Liver (tissue), 9 donors: ENCODE results near the gene SLC35A2. TPM values are rescaled to one million over a fixed set of nuclear protein-coding genes. Genes with fewer than 3 reads are reported as not detected.

Experiments used
- DNase-seq: peaks from one replicate; pipeline ENCODE4 v3.0.0-alpha.2; 2017; ENCODE audit warnings: low spot score
- H3K27ac ChIP-seq, 2 donors: one replicate each; pipeline ENCODE4 v1.7.0; 2013; ENCODE audit warnings: inconsistent platforms in 2 of 2, low read length in 2 of 2, control low read depth in 1 of 2, low read depth in 1 of 2, mild to moderate bottlenecking in 1 of 2
- H3K27me3 ChIP-seq, 4 donors: one replicate each; pipeline versions ENCODE4 v1.6.1 to v1.7.0; 2013; ENCODE audit warnings: low read length in 3 of 4, inconsistent platforms in 1 of 4, mild to moderate bottlenecking in 1 of 4, moderate library complexity in 1 of 4; ENCODE audit not compliant: control insufficient read depth in 4 of 4, insufficient read depth in 4 of 4
- H3K36me3 ChIP-seq, 4 donors: one replicate each; pipeline versions ENCODE4 v1.6.1 to v1.7.0; 2013; ENCODE audit warnings: low read length in 3 of 4, mild to moderate bottlenecking in 3 of 4, low read depth in 1 of 4, moderate library complexity in 1 of 4; ENCODE audit not compliant: control insufficient read depth in 4 of 4, insufficient read depth in 3 of 4
- H3K4me1 ChIP-seq, 4 donors: one replicate each; pipeline versions ENCODE4 v1.6.1 to v1.7.0; 2013; ENCODE audit warnings: low read length in 3 of 4, mild to moderate bottlenecking in 3 of 4, moderate library complexity in 1 of 4; ENCODE audit not compliant: control insufficient read depth in 4 of 4, insufficient read depth in 4 of 4
- H3K4me3 ChIP-seq, 3 donors: one replicate each; pipeline versions ENCODE4 v1.6.1 to v1.7.0; 2013; ENCODE audit warnings: low read length in 3 of 3, control low read depth in 1 of 3, low read depth in 1 of 3, mild to moderate bottlenecking in 1 of 3
- H3K9ac ChIP-seq, 2 donors: one replicate each; pipeline ENCODE4 v1.7.0; 2013; ENCODE audit warnings: low read length in 2 of 2, mild to moderate bottlenecking in 2 of 2, moderate library complexity in 2 of 2, control low read depth in 1 of 2, low read depth in 1 of 2
- H3K9me3 ChIP-seq, 4 donors: one replicate each; pipeline versions ENCODE4 v1.6.1 to v1.7.0; 2013; ENCODE audit warnings: low read length in 3 of 4; ENCODE audit not compliant: control insufficient read depth in 4 of 4
- EGR1 ChIP-seq, 2 donors: IDR thresholded peaks; 2 replicates each; pipeline ENCODE4 v1.6.1; 2016 to 2018; ENCODE audit warnings: antibody characterized with exemption in 2 of 2, low read depth in 2 of 2
- FOXA2 ChIP-seq: IDR thresholded peaks from 2 replicates; pipeline ENCODE4 v1.6.1; 2016; ENCODE audit warnings: antibody characterized with exemption
- GABPA ChIP-seq, 2 donors: IDR thresholded peaks in 1 of 2; conservative IDR thresholded peaks in 1 of 2; 2 replicates each; pipeline ENCODE4 v1.6.1; 2016; ENCODE audit warnings: antibody characterized with exemption in 2 of 2, mild to moderate bottlenecking in 1 of 2, moderate library complexity in 1 of 2
- HNF4A ChIP-seq, 2 donors: conservative IDR thresholded peaks; 2 replicates each; pipeline ENCODE4 v1.6.1; 2016; ENCODE audit warnings: antibody characterized with exemption in 2 of 2, mild to moderate bottlenecking in 2 of 2
- JUND ChIP-seq, 2 donors: IDR thresholded peaks; 2 replicates each; pipeline ENCODE4 v1.6.1; 2016; ENCODE audit warnings: antibody characterized with exemption in 2 of 2
- NR2F2 ChIP-seq: IDR thresholded peaks from 2 replicates; pipeline ENCODE4 v1.6.1; 2016; ENCODE audit warnings: antibody characterized with exemption
- RAD21 ChIP-seq, 2 donors: IDR thresholded peaks; 2 replicates each; pipeline ENCODE4 v1.6.1; 2016; ENCODE audit warnings: antibody characterized with exemption in 2 of 2, mild to moderate bottlenecking in 2 of 2
- SP1 ChIP-seq: IDR thresholded peaks from 2 replicates; pipeline ENCODE4 v1.6.1; 2018; ENCODE audit warnings: antibody characterized with exemption, mild to moderate bottlenecking
- TAF1 ChIP-seq: conservative IDR thresholded peaks from 2 replicates; pipeline ENCODE4 v1.6.1; 2016; ENCODE audit warnings: antibody characterized with exemption, mild to moderate bottlenecking
- YY1 ChIP-seq: IDR thresholded peaks from 2 replicates; pipeline ENCODE4 v1.6.1; 2016; ENCODE audit warnings: antibody characterized with exemption, mild to moderate bottlenecking
- WGBS: extraction: QIAGEN DNeasy Blood & Tissue Kit; methylation state at CpG from one replicate; pipeline ENCODE4 v1.1.7; 2013; 5-methylcytosine and 5-hydroxymethylcytosine counted together
- polyA plus RNA-seq, 2 donors: library from polyadenylated mRNA; stranded (reverse) in 1 of 2; unstranded in 1 of 2; fragments of 200-250 nt in 1 of 2; fragments of >200 nt in 1 of 2; fragmentation: Nextera tagmentation in 1 of 2; extraction: Ambion mirVana in 1 of 2; gene quantifications; one replicate each; pipeline versions ENCODE4 v1.2.1 to v1.2.3, GENCODE V29; 2013 to 2015
- total RNA-seq, 2 donors: library from RNA; depleted of rRNA; stranded (reverse); fragments of >200 nt; gene quantifications; one replicate each; pipeline ENCODE4 v1.2.3, GENCODE V29; 2014
- TF ChIP-seq, protein P1 (sequence below): IDR thresholded peaks from 2 replicates; pipeline ENCODE4 v1.6.1; 2016; ENCODE audit warnings: antibody characterized with exemption
- TF ChIP-seq, protein P2 (sequence below): fragments of 150-350 bp; IDR thresholded peaks from 2 replicates; pipeline ENCODE4 v1.5.1; 2017; ENCODE audit warnings: improper control_type of control experiment, low read depth, low read length; ENCODE audit not compliant: missing input control
- TF ChIP-seq, protein P3 (sequence below): IDR thresholded peaks from 2 replicates; pipeline ENCODE4 v1.6.1; 2016; ENCODE audit warnings: antibody characterized with exemption
- TF ChIP-seq, protein P4 (sequence below): IDR thresholded peaks from 2 replicates; pipeline ENCODE4 v1.6.1; 2016; ENCODE audit warnings: antibody characterized with exemption, mild to moderate bottlenecking
- donor health status: healthy.
- donor health status: healthy.
- donor health status: healthy.
- donor health status: healthy.
- donor health status: healthy.

SLC35A2 gene
- total and polyA plus RNA-seq, 4 donors = 10.0 to 26.9 (median 14.4) TPM

DNA sequence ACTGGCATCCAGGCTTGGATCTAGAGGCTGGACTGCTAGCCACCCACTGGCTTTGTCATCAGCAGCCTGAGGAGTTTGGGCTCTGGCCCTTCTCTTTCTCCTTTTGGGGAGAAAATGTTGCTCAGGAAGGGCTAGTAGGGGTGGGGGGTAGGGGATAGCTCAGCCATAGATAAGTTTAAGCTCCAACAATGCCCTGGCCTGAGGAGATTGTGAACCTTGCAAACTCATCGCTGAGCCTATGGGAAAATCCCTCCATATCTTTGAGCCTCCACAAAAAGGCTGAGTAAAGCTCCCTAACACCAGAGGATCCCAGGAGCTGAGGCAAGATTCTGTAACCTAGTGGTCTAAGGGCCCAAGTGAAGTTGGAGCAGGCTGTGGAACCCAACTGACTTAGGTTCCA, 37.1 kb upstream of the SLC35A2 start:
- Histone ChIP-seq H3K36me3 (no peaks in the 10 kb centered on the region), H3K9me3 (no peaks in the 10 kb centered on the region), H3K27ac (no peak overlapping the region), H3K9ac (no peak overlapping the region), H3K27me3 (no peaks in the 10 kb centered on the region), H3K4me1 (peaks cover 0 to 15% (median 8%) of the 10 kb centered on the region in 4 donors), H3K4me3 (no peak overlapping the region)
- no peak for DNase-seq
- TF ChIP-seq JUND (IDR thresholded peaks at IDR 0.05) = no peak
- no peak for TF ChIP-seq TAF1
- TF ChIP-seq EGR1 (IDR thresholded peaks at IDR 0.05; ENCODE audit: low read depth in 2 of 2) = no peak
- no peak for TF ChIP-seq HNF4A (conservative IDR thresholded peaks at IDR 0.05)
- TF ChIP-seq NR2F2 = no peak
- no peak for TF ChIP-seq YY1
- TF ChIP-seq, protein P1, sequence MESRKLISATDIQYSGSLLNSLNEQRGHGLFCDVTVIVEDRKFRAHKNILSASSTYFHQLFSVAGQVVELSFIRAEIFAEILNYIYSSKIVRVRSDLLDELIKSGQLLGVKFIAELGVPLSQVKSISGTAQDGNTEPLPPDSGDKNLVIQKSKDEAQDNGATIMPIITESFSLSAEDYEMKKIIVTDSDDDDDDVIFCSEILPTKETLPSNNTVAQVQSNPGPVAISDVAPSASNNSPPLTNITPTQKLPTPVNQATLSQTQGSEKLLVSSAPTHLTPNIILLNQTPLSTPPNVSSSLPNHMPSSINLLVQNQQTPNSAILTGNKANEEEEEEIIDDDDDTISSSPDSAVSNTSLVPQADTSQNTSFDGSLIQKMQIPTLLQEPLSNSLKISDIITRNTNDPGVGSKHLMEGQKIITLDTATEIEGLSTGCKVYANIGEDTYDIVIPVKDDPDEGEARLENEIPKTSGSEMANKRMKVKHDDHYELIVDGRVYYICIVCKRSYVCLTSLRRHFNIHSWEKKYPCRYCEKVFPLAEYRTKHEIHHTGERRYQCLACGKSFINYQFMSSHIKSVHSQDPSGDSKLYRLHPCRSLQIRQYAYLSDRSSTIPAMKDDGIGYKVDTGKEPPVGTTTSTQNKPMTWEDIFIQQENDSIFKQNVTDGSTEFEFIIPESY = no peak
- TF ChIP-seq FOXA2 = no peak
- TF ChIP-seq SP1 = no peak
- 94% methylated on average over 1 of the region's 1 CpG for WGBS

DNA sequence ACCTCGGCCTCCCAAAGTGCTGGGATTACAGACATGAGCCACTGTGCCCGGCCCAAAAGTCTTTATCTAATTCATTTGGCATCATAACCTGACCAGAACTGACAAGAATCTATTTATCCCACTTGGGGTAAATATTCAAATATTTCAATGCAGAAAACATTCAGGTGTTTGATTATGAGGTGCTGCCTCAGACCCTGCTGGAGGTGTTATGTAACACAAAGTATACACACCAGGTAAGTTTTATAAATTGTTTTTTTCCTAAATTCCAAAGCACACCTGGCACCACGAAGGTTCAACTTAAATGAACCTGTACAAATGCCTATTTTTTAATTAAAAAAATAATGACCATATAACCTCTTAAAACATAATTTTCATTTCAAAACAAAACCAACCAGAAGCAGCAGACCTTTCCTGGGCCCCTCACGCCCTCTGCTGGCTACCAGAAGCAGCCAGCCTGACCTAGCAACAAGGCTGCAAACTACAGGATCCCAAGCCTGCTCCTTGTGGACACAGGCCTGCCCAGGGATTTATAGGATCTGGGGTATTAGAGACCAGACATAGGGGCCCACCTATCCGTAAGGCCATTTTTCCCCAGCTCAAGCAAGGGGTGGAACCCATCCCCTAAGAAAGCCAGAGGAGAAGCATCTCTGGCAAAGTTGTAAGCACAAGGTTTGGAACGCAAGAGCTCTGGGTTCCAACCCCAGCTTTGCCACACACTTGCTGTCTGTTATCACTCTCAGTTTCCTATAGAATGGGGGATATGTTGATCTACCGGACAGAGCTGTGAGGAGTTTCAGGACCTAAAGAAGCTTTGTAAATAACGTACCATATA, 34.3 kb upstream of the SLC35A2 start:
- Histone ChIP-seq H3K27me3 (no peaks in the 10 kb centered on the region), H3K36me3 (no peaks in the 10 kb centered on the region), H3K4me1 (peaks cover 5 to 22% (median 10%) of the 10 kb centered on the region in 4 donors), H3K9ac (no peak overlapping the region), H3K4me3 (no peak overlapping the region), H3K9me3 (no peaks in the 10 kb centered on the region), H3K27ac (no peak overlapping the region)
- TF ChIP-seq EGR1 (IDR thresholded peaks at IDR 0.05; ENCODE audit: low read depth in 2 of 2) (no peak), RAD21 (IDR thresholded peaks at IDR 0.05) (peak; percentile 73 to 83)
- TF ChIP-seq, protein P2, sequence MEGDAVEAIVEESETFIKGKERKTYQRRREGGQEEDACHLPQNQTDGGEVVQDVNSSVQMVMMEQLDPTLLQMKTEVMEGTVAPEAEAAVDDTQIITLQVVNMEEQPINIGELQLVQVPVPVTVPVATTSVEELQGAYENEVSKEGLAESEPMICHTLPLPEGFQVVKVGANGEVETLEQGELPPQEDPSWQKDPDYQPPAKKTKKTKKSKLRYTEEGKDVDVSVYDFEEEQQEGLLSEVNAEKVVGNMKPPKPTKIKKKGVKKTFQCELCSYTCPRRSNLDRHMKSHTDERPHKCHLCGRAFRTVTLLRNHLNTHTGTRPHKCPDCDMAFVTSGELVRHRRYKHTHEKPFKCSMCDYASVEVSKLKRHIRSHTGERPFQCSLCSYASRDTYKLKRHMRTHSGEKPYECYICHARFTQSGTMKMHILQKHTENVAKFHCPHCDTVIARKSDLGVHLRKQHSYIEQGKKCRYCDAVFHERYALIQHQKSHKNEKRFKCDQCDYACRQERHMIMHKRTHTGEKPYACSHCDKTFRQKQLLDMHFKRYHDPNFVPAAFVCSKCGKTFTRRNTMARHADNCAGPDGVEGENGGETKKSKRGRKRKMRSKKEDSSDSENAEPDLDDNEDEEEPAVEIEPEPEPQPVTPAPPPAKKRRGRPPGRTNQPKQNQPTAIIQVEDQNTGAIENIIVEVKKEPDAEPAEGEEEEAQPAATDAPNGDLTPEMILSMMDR = peak; percentile 70
- WGBS = 56% methylated on average over 8 of the region's 8 CpGs
- DNase-seq = peak; percentile 63

DNA sequence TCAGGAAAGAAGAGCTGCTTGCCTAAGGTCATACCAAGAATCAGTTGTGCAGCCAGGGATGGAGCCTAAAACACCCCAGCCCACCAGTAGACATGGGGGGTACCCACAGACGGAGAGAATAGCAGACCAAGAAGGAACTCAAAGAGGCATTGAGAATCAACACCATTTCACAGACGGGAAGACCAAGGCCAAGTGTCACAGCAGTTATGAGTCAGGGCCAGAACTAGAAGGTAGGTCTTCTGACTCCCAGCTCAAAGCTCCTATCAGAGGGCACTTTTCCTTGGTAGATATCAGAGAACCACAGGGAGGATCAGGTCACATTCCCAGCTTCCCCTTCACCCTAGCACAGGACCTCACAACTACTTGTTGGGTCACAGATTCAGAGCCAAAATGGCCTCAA, 31.4 kb upstream of the SLC35A2 start:
- no peaks in the 10 kb centered on the region for H3K9me3 ChIP-seq
- TF ChIP-seq, protein P3, sequence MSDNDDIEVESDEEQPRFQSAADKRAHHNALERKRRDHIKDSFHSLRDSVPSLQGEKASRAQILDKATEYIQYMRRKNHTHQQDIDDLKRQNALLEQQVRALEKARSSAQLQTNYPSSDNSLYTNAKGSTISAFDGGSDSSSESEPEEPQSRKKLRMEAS = no peak
- no peak for TF ChIP-seq TAF1
- no peak for TF ChIP-seq NR2F2
- TF ChIP-seq, protein P4, sequence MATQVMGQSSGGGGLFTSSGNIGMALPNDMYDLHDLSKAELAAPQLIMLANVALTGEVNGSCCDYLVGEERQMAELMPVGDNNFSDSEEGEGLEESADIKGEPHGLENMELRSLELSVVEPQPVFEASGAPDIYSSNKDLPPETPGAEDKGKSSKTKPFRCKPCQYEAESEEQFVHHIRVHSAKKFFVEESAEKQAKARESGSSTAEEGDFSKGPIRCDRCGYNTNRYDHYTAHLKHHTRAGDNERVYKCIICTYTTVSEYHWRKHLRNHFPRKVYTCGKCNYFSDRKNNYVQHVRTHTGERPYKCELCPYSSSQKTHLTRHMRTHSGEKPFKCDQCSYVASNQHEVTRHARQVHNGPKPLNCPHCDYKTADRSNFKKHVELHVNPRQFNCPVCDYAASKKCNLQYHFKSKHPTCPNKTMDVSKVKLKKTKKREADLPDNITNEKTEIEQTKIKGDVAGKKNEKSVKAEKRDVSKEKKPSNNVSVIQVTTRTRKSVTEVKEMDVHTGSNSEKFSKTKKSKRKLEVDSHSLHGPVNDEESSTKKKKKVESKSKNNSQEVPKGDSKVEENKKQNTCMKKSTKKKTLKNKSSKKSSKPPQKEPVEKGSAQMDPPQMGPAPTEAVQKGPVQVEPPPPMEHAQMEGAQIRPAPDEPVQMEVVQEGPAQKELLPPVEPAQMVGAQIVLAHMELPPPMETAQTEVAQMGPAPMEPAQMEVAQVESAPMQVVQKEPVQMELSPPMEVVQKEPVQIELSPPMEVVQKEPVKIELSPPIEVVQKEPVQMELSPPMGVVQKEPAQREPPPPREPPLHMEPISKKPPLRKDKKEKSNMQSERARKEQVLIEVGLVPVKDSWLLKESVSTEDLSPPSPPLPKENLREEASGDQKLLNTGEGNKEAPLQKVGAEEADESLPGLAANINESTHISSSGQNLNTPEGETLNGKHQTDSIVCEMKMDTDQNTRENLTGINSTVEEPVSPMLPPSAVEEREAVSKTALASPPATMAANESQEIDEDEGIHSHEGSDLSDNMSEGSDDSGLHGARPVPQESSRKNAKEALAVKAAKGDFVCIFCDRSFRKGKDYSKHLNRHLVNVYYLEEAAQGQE = no peak
- no peak for TF ChIP-seq GABPA (IDR thresholded peaks at IDR 0.05 in 1 of 2, conservative IDR thresholded peaks at IDR 0.05 in 1 of 2)
- no peak for TF ChIP-seq JUND (IDR thresholded peaks at IDR 0.05)
- no peak for TF ChIP-seq FOXA2
- no peaks in the 10 kb centered on the region for H3K27me3 ChIP-seq
- no peak overlapping the region for H3K27ac ChIP-seq
- H3K4me1 ChIP-seq = peaks cover 6 to 31% (median 12%) of the 10 kb centered on the region in 4 donors
- 85% methylated on average over 2 of the region's 2 CpGs for WGBS
- DNase-seq = no peak
- H3K4me3 ChIP-seq = no peak overlapping the region
- no peaks in the 10 kb centered on the region for H3K36me3 ChIP-seq
- H3K9ac ChIP-seq = no peak overlapping the region
